ENCODE results near the gene NRAS. TPM values are rescaled to one million over a fixed set of nuclear protein-coding genes. Genes with fewer than 3 reads are reported as not detected.

Gene NRAS
- total RNA-seq, 1 experiment from 2014 or later = 48.0 TPM

DNA sequence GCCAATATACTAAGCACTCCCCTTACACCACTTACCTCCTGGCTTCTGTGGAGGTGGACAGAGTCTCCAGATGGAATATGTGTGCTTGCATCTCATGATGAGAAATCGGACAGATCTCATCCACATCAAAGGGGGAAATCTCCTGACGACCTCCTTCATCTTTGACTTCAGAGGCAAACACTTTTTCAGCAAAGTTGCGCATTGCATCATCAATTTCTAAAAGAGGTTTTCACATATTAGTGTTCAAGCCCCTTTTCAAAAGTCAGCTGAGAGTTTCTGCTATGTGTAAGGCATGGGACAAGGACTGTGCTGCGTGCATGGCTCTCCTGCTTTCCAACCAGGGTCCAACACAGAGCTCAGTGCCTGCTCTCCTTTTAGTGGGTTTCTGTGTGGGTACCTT lies 28.0 kb downstream of the NRAS start:
- H3K9me3 ChIP-seq (ENCODE audit: control insufficient read depth in 1 of 2, insufficient read depth in 1 of 2, low read depth in 1 of 2, low read length in 2 of 2) = no peaks in the 10 kb centered on the region
- POLR2A ChIA-PET = no interaction called here
- no peak overlapping the region for H3K4me2 ChIP-seq (ENCODE audit: low read length)
- no peak overlapping the region for H3K27ac ChIP-seq (ENCODE audit: low read depth, low read length)
- BruUV-seq (replicated peaks) = no TSS peak
- no peak overlapping the region for H3K9ac ChIP-seq (ENCODE audit: low read length)
- DNase-seq (ENCODE audit: low read depth, low spot score) (no peak), ATAC-seq (no peak)
- intact Hi-C loops (cut with micrococcal nuclease) = no loop called here
- H3K4me3 ChIP-seq (replicated peaks in 1 of 2; ENCODE audit: low read depth in 1 of 2, low read length in 2 of 2) = no peak overlapping the region
- H3K79me2 ChIP-seq (ENCODE audit: insufficient read depth, low read length) = no peaks in the 10 kb centered on the region
- no peak overlapping the region for H2AFZ ChIP-seq (ENCODE audit: low read depth, low read length, poor library complexity, severe bottlenecking)
- H3K27me3 ChIP-seq (ENCODE audit: insufficient read depth, low read length) = peaks cover 11% of the 10 kb centered on the region; the same call in 1 of the 2 replicates
- no peaks in the 10 kb centered on the region for H4K20me1 ChIP-seq (ENCODE audit: insufficient read depth)
- no peaks in the 10 kb centered on the region for H3K4me1 ChIP-seq (ENCODE audit: control insufficient read depth in 1 of 2, insufficient read depth in 2 of 2, low read length in 2 of 2)
- H3K9me2 ChIP-seq (ENCODE audit: insufficient read depth) = no peaks in the 10 kb centered on the region
- CTCF ChIA-PET = no interaction called here
- RAD21 ChIA-PET (ENCODE audit: low non-redundant PET in 1 of 2, low total read pairs in 2 of 2, uncharacterized antibody in 2 of 2, unreplicated experiment in 2 of 2) = no interaction called here
- TF ChIP-seq SRF (IDR thresholded peaks at IDR 0.05; ENCODE audit: low read depth) (no peak), ATF3 (IDR thresholded peaks at IDR 0.05) (no peak), JUND (IDR thresholded peaks at IDR 0.05) (no peak), CEBPB (IDR thresholded peaks at IDR 0.05; ENCODE audit: low read depth) (no peak), CBX3 (IDR thresholded peaks at IDR 0.05; ENCODE audit: low read depth) (no peak), TCF7L2 (IDR thresholded peaks at IDR 0.05; ENCODE audit: borderline replicate concordance, extremely low read depth, insufficient read depth, insufficient read length) (no peak), SIN3A (IDR thresholded peaks at IDR 0.05; ENCODE audit: low read depth) (no peak), POLR2A (IDR thresholded peaks at IDR 0.05; ENCODE audit: borderline replicate concordance, extremely low read depth, insufficient read depth, insufficient read length) (no peak), SP1 (IDR thresholded peaks at IDR 0.05; ENCODE audit: low read depth) (no peak), CTCF (IDR thresholded peaks at IDR 0.05 in 2 of 3, conservative IDR thresholded peaks at IDR 0.05 in 1 of 3; ENCODE audit: borderline replicate concordance in 1 of 3, insufficient read depth in 1 of 3, low read depth in 2 of 3, low read length in 2 of 3) (no peak), ZNF274 (IDR thresholded peaks at IDR 0.05; ENCODE audit: low read depth, low read length) (no peak), EZH2 (IDR thresholded peaks at IDR 0.05) (no peak), ZFX (IDR thresholded peaks at IDR 0.05) (no peak), ELF1 (IDR thresholded peaks at IDR 0.05; ENCODE audit: borderline replicate concordance, low read depth) (no peak), RAD21 (IDR thresholded peaks at IDR 0.05; ENCODE audit: low read depth) (no peak), POLR2AphosphoS5 (IDR thresholded peaks at IDR 0.05; ENCODE audit: low read depth, low read length) (no peak)
- TF ChIP-seq, protein P1, sequence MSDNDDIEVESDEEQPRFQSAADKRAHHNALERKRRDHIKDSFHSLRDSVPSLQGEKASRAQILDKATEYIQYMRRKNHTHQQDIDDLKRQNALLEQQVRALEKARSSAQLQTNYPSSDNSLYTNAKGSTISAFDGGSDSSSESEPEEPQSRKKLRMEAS (IDR thresholded peaks at IDR 0.05) = no peak
- TF ChIP-seq, protein P2, sequence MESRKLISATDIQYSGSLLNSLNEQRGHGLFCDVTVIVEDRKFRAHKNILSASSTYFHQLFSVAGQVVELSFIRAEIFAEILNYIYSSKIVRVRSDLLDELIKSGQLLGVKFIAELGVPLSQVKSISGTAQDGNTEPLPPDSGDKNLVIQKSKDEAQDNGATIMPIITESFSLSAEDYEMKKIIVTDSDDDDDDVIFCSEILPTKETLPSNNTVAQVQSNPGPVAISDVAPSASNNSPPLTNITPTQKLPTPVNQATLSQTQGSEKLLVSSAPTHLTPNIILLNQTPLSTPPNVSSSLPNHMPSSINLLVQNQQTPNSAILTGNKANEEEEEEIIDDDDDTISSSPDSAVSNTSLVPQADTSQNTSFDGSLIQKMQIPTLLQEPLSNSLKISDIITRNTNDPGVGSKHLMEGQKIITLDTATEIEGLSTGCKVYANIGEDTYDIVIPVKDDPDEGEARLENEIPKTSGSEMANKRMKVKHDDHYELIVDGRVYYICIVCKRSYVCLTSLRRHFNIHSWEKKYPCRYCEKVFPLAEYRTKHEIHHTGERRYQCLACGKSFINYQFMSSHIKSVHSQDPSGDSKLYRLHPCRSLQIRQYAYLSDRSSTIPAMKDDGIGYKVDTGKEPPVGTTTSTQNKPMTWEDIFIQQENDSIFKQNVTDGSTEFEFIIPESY (IDR thresholded peaks at IDR 0.05; ENCODE audit: extremely low read depth, insufficient replicate concordance, low read length) = no peak
- no peaks in the 10 kb centered on the region for H3K36me3 ChIP-seq (ENCODE audit: control insufficient read depth in 1 of 2, insufficient read depth in 2 of 2, low read length in 2 of 2)
